Tongue (tissue), 3 donors: Measurements from ENCODE around the gene MRC2. TPM values are rescaled to one million over a fixed set of nuclear protein-coding genes. Genes with fewer than 3 reads are reported as not detected.
A peak's percentile ranks its signal among the peaks of the same experiment; 100 is the strongest.

Experiments used
- DNase-seq: peaks from one replicate; pipeline ENCODE4 v3.0.0-alpha.2; 2015
- small RNA-seq: library from RNA; depleted of rRNA; stranded (forward); fragments of <200 nt; gene quantifications from one replicate; pipeline ENCODE3, GENCODE V24; 2014; ENCODE audit warnings: low replicate concordance
- total RNA-seq: library from RNA; depleted of rRNA; stranded (reverse); fragments of >200 nt; gene quantifications from one replicate; pipeline ENCODE4 v1.2.3, GENCODE V29; 2014

Gene MRC2
- total RNA-seq, 1 donor from 2014 or later: 206 TPM

DNA sequence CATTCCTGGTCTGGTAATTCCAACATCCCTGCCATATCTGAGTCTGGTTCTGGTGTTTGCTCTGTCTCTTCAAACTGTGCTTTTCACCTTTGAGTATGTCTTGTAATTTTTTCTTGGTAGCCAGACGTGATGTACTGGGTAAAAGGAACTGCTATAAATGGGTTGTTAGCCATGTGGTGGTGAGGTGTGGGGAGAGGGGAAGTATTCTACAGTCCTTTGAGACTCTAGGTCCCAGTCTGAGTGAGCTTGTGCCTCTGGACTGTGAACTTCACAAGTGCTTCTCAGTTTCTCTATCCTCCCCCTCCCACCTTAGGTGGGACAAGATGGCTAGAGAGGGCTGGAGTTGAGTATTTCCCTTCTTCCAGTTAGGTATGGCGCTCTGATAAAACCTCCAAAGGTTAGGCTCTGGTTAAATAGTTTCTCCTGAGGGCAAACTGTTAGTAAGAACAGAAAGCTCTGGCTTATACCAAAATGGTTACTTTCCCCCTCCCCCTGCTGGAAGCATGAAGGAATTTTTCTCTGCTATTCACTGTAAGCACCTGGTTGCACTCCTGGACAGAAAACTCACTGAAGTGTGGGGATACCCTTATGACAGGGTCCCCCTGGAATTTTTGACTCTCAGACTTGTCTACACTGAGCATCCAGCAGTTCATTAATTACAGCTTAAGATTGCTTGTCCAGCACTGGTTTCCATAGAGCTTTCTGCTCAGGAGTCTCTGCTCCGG is 92.8 kb downstream of the MRC2 start:
- no peak for DNase-seq

DNA sequence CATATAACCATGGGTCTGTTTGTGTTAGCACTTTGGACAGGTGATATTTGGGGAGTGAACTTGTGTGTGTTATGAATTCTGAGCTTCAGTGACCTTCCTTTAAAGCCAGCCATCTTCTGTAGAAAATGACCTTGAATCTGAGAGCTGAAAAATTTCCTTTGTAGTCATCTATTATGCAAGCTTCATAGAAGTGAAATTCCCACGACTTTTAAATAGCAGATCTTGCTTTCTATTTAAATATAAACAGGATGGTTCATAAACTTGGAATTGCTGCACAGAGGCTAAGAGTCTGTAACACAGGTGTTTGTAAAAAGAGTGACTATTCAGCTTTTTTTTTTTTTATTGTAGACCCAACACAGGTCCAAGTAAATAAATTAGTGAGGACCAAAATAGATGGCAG is 95.2 kb downstream of the MRC2 start:
- no peak for DNase-seq

DNA sequence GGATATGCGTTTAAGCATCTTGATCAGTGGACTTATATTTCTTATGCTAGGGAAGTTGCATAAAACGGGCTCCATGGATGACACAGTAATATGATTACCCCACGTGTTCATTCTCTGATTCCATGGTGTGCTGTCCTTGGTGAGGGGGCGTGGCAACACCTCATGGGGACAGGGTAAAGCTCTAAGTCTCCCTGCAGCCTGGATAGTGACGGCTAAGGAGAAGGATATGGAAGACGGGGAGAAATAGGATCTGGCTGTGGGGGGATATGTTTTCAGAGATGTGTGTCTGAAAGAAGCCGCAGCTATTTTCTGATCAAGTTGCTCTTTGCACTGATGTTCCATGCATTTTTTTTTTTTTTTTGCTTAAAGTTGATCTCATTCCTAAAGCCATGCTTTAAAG is 96.4 kb downstream of the MRC2 start:
- DNase-seq: no peak

DNA sequence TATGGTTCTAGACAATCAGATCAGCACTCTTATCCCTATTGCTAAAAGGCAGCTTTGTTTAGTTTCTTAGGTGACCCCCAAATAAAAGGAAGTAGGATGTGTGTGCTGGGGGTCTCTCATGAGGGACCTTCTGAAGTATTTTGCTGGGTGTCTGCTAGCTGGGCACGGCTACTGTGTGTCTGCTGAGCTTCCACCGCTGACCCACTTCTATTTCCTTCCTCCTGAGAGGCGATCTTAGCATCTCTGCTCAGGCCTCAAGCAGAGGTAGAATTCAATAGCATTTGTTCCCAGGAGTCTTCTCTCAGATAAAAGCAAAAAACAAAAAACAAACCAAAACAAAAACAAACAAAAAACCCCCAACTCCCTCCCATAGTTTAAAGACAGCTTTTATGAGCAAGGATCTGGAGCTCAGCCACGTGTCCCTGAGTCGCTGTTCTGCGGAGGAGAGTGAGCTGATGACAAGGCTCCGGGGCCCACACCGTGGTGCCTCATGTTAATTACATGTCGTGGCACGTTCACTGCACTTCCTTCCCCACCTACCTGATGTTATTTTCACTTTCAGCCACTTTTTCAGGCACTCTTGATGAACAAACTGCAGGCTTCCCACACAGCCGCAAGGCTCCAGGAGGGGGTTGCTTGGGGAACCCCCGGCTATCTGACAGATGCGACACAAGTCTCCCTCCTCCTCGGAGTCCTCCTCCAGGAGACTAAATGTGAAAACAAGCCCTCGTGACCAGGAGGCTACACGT is 97.1 kb downstream of the MRC2 start:
- peak; percentile 32 for DNase-seq

DNA sequence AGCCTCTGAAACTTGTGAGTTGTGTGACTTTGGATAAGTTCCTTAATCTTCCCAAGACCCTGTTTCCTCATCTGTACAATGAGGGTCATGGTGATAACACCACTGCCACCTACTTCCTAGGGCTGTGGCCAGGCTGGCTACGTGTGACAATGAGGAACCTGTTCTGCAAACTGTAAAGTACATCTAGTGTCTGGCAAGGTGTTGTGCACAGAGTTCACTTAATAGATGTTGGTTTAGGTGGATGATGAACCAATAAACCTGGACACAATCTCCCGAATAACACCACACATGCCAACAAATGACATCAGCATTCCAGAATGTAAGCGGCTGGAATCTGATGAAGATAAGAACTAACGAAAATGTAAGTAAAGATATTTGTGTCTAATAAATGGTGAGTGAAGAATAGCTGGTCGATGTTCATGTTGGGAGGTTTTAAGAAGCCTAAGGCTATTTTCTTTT is 98.3 kb downstream of the MRC2 start:
- no peak for DNase-seq

DNA sequence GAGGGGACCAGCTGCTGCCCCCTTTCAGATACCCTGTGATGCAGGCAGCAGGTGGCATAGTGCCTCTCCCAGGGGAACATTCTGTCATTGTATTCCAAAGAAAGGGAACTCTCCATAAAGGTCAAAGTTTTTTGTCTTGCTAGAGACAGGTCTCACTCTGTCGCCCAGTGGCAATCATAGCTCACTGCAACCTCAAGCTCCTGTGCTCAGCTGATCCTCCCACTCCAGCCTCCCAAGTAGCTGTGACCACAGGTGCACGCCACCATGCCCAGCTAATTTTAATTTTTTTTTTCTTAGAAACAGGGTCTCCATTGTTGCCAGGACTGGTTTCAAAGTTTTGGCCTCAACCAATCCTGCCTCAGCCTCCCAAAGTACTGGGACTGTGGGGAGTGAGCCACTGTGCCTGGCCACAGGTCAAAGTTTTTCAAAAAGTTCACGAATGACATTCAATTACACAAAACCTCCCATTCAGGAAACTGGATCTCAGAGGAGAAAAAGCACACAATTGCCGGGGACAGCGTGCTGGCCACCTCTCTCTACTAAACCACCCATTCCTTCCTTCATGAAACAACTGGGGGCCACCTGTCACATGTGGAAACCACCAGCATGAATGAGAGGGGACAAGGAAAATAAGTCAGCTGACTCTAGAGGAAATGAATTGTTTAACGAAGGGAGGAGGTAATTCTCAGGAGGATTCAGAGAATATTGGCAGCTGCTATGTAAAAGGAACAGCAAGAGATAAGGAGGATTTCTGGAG is 100.6 kb downstream of the MRC2 start:
- DNase-seq: no peak

DNA sequence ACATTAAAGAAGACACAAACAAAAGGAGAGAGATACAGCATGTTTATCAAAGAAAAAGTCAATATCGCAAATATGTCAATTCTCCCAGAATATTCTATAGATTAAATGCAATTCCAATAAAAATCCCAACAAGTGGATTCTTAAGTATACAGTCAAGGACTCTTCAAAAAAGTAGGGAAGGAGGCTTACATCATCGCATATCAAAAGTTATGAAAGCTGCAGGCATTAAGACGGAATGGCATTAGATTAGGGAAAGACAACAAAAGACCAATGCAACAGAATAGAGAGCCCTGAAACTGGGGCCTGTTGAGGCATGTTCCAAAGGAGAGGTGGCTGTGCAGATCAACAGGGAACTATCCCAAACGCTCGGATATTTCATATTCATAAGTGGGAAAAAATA is 104.7 kb downstream of the MRC2 start:
- DNase-seq: no peak

DNA sequence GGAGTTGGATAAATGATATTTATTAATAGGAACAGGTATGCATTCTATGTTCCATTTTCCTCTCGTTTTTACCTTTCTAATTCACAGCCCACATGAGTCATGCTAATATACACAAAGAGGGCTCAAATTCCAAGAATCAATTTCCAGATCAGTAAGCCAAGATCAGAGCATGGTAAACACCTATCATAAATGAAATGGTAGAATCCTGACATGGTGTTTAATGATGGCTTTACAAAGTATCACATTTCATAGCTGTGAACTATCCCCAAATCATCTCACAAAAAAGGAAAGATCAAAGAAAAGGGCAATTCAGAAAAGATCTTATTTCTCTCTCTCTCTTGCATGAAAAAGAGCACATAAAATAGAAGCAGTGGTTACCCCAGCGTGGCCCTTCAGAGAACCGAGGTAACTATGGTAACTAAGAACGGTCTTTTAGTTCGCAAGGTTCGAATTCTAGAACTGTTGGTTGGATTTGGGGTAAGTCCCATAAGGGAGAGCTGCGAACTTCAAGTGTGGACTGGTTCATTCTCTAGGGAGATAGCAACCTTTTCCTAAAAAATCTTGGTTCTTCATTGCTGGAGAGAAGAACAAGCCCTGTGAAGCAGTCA is 107.7 kb downstream of the MRC2 start:
- DNase-seq: no peak

DNA sequence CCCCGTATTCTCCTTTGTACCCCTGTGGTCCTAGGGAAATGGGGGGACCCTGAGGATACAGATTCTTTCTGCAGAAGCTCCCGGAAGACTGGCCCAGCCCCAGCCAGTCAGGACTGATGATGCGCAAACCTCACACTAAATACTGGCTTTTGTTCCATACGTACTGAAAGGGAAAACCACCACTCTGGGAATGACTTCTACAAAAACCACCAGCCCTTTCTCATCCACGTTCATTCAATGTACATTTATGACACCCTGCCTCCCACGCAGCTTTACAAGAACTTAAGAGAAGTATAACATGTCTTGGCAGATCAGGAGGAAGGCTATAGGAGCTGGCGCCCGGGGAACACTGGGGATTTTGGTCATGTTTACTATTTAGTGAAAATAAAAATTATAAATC is 110.0 kb downstream of the MRC2 start:
- no peak for DNase-seq

DNA sequence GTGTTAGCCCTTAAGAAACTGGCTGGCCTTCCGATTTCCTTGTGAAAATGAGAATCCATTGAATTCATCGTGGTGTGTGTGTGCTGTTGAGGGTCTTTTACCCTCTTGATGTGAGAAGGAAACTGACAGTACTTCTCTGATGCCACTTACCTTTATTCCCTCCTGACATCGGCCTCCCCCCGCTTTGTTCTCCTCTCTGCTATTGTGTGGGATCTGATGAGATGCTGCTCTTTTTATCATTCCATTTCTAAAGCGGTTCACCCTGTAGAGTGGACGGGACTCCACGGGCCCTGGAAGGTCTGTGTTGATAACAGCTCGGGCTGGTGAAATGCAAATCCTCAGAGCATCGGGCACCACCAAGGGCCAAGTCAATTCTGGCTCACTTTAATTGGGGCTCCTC is 110.8 kb downstream of the MRC2 start:
- no peak for DNase-seq

DNA sequence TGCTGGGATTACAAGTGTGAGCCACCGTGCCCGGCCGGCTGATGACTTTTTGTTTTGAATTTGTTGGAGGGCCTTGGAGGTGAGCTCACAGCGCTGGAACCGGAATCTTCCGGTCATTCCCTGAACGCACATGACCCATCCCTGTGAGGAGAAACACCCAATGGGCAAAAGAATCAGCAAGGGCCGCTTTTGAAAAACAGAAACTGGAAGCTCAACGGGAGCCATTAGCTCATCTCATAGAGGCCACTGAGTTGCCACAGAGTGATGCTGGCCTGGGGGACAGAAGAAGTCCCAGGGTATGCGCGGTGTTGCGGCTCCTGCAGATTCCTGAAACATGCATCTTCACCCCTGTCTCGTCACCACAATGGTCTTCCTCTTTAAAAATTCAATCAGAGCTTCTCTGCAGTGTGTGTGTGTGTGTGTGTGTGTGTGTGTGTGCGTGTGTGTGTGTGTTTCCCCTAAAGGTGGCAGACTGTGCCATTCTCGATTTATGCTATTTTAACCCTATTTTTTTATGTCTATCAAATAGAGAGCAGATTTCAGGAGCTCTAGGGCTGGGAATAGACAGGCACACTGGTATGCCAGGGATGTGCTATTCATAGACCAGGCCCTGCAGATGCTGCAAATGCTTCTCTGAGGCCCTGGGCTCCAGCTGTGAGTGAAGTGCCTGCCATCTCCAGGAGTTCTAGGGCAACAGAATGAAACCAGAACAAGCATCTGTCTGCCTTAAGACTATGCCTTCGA is 112.3 kb downstream of the MRC2 start:
- DNase-seq: peak; percentile 50

DNA sequence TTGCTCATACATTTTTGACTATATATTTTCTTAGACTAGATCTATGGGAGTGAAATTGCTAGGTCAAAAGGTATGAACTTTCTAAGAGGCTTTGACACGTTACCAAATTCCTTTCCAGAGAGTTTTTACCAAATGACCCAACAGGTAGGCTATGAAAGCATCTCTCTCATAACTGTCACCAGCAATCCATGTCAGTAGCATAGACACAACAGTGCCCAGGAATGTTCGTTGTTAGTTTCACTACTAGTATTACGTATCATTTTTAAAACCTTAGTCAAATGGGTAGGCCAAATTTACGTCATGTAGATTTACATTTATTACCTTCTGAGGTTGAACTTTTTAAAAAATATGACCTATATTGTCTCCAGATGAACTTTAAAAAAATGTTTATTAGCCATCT is 113.8 kb downstream of the MRC2 start:
- no peak for DNase-seq

Small RNAs within 50 kb of the gene (small RNA-seq; reads per million reads assigned to genes)
- gene RF00019 (not detected), gene RNU6-446P (not detected)

Other genes with a start within 250 kb of the MRC2 start
- gene EFCAB3, start 247.1 kb upstream of the MRC2 start, total RNA-seq: not detected
- 27.4 TPM for gene METTL2A, start 203.8 kb upstream of the MRC2 start, total RNA-seq
- gene TLK2, start 148.8 kb upstream of the MRC2 start, total RNA-seq: 58.4 TPM
- gene MARCHF10, start 180.6 kb downstream of the MRC2 start, total RNA-seq: 0.10 TPM